EL (cell line): Measurements from ENCODE around the gene F7.
"Not testable (repeated sequence)": the region's sequence is repeated elsewhere in the genome, so short reads cannot be mapped to it uniquely, and the experiment has no call there.

Experiments
- DNase-seq: peaks from one replicate; pipeline ENCODE4 v3.0.0-alpha.2; 2016

Gene F7

GRCh38 chr13:113105032-113105920 is at the start of gene F7:
F7 (plus strand) TSS chr13:113105791; CDS start chr13:113105842, 51 bp downstream.
- no peak for DNase-seq

DNA sequence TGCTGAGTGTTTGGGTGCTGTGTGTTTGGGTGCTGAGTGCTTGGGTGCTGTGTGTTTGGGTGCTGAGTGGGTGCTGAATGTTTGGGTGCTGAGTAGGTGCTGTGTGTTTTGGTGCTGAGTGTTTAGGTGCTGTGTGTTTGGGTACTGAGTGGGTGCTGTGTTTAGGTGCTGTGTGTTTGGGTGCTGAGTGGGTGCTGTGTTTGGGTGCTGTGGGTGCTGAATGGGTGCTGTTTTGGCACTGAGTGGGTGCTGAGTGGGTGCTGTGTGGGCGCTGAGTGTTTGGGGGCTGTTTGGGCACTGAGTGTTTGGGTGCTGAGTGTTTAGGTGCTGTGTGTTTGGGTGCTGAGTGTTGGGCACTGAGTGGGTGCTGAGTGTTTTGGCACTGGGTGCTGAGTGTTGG is 48.5 kb upstream of the F7 start:
- no peak for DNase-seq

GRCh38 chr13:113057559-113057958 is 48.0 kb upstream of the F7 start:
- DNase-seq = not testable (repeated sequence)

DNA sequence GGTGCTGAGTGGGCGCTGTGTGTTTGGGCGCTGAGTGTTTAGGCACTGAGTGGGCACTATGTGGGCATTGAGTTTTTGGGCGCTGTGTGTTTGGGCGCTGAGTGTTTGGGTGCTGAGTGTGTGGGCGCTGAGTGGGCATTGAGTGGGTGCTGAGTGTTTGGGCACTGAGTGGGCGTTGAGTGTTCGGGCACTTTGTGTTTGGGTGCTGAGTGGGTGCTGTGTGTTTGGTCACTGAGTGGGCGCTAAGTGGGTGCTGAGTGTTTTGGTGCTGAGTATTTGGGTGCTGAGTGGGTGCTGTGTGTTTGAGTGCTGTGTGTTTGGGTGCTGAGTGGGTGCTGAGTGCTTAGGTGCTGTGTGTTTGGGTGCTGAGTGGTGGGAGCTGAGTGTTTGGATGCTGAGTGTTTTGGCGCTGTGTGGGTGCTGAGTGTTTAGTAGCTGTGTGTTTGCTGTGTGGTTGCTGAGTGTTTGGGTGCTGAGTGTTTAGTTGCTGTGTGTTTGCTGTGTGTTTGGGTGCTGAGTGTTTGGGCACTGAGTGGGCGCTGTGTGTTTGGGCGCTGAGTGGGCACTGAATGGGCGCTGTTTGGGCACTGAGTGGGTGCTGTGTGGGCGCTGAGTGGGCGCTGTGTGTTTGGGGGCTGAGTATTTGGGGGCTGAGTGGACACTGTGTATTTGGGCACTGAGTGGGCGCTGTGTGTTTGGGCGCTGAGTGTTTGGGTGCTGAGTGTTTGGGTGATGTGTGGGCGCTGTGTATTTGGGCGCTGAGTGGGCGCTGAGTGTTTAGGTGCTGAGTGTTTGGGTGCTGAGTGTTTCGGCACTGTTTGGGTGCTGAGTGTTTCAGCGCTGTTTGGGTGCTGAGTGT is 47.2 kb upstream of the F7 start:
- DNase-seq = no peak

DNA sequence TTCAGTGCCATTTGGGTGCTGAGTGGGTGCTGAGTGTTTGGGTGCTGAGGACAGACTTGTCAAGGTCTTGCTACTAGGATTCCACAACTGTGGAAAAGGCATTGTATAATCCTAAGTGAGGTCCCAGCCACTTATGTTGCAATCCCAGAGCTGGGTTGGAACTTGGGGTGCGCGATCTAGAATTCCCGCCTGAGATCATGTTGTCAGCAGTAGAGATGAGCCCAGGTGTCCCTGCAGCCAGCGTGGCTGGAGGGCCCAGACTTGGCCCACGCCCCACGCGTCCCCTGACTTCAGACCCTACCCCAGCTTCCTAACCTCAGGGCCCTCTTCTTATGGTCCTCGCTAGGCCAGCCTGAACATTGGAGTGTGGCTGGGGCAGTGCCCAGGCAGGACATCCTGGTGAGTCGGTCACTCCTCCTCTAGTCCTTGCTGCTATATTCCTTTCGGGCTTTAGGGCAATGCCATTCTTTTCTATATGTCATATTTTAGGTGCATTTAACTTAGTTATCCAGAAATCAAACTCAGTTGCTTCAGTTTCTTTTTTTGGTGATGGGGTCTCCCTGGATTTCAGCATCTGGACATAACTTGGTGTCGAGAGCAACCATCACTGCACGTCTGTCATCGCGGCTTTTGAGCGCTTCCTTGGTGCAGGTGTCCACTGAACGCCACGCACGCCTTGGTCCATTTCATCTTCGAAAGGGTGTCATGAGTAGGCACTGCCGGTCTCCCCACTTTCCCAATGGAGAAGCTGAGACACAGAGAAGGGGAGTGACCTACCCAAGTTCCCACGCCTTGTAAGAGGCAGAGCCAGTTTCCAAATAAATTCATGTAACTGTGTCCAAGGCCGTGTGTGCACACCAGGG is 46.4 kb upstream of the F7 start:
- DNase-seq = no peak

GRCh38 chr13:113059891-113060290 is 45.7 kb upstream of the F7 start:
- DNase-seq = no peak

DNA sequence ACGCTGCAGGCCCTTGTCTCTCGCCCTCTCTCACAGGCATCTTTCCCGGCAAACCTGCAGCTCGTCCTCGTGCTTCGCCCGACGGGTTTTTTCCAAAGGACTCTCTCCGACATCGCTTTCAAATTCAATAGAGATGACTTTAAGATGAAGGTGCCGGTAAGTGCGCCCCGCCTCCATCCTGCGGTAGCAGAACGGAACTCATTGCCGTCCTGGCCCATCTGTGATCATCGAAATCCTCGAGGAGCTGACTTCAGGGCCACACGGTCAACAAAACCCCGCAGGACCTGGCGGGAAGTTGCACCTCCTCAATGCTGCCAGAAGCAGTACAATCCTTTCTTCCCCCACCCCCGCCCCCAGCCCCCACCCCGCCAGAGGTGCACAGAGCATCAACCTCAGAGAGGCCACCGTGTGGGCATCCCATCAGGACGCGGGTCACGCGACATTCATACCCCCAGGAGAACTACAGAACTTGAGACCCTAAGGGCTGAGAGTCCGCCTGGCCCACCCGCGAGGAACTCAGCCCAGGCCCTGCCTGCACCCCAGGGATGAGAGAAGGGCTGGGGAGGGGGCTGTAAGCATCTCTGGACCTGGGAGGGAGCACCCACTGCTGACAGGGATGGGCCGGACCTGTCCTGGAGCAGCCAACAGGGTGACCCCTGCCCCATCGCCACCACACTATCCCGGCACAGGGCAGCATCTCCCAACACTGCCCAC is 44.9 kb upstream of the F7 start:
- DNase-seq = no peak

GRCh38 chr13:113061271-113061625 is 44.3 kb upstream of the F7 start:
- DNase-seq = no peak

DNA sequence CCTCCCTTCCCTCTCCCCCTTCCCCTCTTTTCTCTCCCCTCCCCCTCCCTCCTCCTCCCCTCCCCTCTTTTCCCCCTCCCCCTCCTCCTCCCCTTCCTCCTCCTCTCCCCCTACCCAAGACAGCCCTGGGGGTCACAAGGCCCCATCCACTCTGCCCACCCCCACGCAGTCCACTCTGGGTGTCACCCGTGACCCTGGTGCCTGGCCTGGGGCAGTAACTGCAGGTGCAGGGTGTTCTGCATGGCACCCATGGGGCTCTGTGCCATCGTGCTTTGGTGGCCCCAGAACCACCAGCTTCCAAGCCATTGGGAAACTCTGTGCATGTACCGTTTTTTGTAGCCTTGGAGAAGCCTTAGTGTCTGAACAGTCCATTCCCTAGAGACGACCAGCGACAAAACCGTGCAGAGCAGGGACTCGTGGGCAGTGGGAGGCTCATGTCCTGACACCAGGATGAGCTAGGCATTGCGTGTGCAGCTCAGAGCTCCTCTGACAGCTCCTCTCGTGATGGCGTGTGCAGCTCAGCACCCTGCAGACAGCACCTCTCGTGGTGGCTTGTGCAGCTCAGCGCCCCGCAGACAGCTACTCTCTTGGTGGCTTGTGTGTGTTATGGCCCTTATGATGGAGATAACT is 43.7 kb upstream of the F7 start:
- DNase-seq = no peak

DNA sequence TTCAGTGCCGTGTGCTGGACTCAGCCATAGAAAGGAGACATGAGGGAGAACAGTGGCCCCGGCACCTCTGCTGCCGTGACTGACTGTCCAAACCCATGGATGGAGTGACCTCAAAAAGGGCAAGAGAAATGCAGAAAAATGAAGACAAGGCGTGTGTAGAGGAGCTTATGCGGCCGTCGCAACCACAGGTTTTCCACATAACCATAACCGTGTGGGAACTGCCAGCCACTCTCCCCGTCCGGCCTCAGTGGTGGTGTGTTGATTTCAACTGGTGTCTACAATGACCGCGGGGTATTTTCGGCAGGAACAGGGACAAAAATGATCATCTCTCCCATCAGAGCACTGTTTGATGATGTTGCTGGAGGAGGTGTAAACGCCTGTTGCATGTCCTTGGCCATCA is 42.9 kb upstream of the F7 start:
- no peak for DNase-seq

- DNase-seq = no peak
Measured at GRCh38 chr13:113063091-113063491, 42.5 kb upstream of the F7 start.

DNA sequence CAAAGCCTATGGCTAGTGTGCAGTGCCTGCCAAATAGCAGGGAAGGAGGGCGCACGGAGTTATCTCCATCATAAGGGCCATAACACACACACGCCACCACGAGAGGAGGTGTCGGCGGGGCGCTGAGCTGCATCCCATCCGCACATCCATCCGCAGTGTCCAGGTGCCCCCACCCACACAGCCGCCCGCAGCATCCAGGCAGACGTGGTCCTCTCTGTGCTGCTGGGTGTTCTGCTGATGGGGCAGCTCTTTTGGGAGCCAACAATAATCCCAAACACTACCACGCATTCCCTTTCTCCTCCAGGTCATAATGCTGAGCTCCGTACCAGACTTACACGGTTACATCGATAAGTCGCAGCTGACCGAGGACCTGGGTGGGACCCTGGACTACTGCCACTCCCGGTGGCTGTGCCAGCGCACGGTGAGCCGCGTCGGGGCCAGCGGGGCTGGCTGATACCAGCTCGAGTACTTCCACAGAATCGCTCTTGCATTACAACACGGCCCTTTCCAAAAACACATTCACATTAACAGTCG is 41.5 kb upstream of the F7 start:
- DNase-seq = no peak

GRCh38 chr13:113064534-113065405 is 40.8 kb upstream of the F7 start:
- peak; percentile 53 for DNase-seq

GRCh38 chr13:113065406-113066141 is 40.0 kb upstream of the F7 start:
- DNase-seq = no peak

DNA sequence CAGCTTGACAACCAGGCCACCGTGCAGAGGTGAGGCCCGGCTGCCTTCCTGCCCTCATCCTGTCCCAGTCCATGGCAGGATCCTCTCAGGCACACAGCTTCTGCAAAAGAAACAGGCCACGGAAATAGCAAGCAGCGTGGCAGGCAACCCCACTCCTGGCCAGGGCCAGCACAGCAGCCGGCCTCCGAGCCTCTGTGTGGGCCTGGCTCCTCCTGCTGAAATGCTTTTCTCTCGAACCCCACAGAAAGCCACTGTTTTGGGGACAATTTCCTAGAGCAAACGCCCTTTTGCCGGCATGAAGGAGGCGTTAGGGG is 39.5 kb upstream of the F7 start:
- no peak for DNase-seq

DNA sequence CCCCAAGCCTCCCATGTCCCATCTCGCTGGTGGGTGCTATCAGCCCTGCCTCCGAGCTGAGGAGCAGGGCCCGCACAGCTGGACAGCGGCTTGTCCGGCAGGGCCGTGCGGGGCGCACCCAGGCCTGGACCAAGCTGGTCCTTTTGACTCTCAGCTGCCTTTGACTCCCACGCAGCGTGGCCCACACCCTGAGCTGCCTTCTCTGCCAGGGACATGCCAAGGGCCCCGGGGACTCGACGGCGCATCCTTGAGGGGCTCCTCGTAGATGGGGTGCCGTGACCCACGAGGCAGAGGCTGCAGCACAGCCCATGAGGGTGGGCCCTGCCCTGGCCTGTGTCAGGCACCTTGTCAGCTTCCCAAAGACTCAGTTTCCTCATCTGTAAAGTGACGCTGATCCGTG is 38.8 kb upstream of the F7 start:
- DNase-seq = no peak

GRCh38 chr13:113069861-113070805 is 35.5 kb upstream of the F7 start:
- no peak for DNase-seq

- no peak for DNase-seq
Measured at GRCh38 chr13:113070855-113071254, 34.7 kb upstream of the F7 start.

DNA sequence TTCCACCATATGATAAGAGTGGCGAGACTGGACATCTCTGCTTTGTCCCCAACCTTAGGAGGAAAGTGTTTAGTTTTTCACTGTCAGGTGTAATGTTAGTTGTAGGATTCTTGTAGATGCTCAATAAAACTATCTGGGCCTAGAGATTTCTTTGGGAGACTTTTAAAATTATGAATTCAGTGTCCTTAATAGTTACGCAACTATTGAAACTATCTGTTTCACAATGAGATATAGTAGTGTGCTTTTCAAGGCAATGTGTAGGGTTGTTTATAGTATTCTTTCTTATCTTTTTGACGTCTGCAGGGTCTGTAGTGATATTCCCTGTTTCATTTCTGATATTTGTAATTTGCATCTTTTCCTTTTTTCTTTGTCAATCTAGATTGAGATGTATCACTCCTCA is 33.2 kb upstream of the F7 start:
- no peak for DNase-seq
